ENCODE results near the gene HOXD9. TPM values are rescaled to one million over a fixed set of nuclear protein-coding genes. Genes with fewer than 3 reads are reported as not detected.
A peak's percentile ranks its signal among the peaks of the same experiment; 100 is the strongest.

Gene HOXD9
- total RNA-seq, 1 donor from 2014 or later: not detected

- H3K4me1 Mint-ChIP-seq (ENCODE audit: low read depth): peaks cover 5% of the 10 kb centered on the region
- no peak overlapping the region for H3K4me3 Mint-ChIP-seq (ENCODE audit: low read depth)
- H3K36me3 Mint-ChIP-seq (ENCODE audit: low read depth): peaks cover 4% of the 10 kb centered on the region
- H3K9me3 Mint-ChIP-seq: peaks cover 3% of the 10 kb centered on the region
- peak overlapping the region; percentile 46 for H3K27ac Mint-ChIP-seq
- H3K27me3 Mint-ChIP-seq (ENCODE audit: low read depth): peaks cover 63% of the 10 kb centered on the region
- intact Hi-C loops (cut with micrococcal nuclease): loop anchor here (2.0 kb wide), 1 partner anchor 81 kb away; no protein-coding TSS in a partner anchor
- DNase-seq (ENCODE audit: low spot score): no peak
These were observed 41.1 kb upstream of the HOXD9 start for GRCh38 chr2:176081376-176081836.

- H3K36me3 Mint-ChIP-seq (ENCODE audit: low read depth): peaks cover 4% of the 10 kb centered on the region
- intact Hi-C loops (cut with micrococcal nuclease): loop anchor here (2.0 kb wide), 2 partner anchors 15 to 81 kb away; no protein-coding TSS in a partner anchor
- H3K27ac Mint-ChIP-seq: peak overlapping the region; percentile 46
- DNase-seq (ENCODE audit: low spot score): no peak
- peaks cover 65% of the 10 kb centered on the region for H3K27me3 Mint-ChIP-seq (ENCODE audit: low read depth)
- H3K4me3 Mint-ChIP-seq (ENCODE audit: low read depth): no peak overlapping the region
- peaks cover 3% of the 10 kb centered on the region for H3K9me3 Mint-ChIP-seq
- peaks cover 5% of the 10 kb centered on the region for H3K4me1 Mint-ChIP-seq (ENCODE audit: low read depth)
These were observed 40.5 kb upstream of the HOXD9 start for GRCh38 chr2:176081837-176082524.

- Mint-ChIP-seq H3K27me3 (ENCODE audit: low read depth) (peaks cover 66% of the 10 kb centered on the region), H3K27ac (no peak overlapping the region), H3K4me1 (ENCODE audit: low read depth) (peaks cover 5% of the 10 kb centered on the region), H3K36me3 (ENCODE audit: low read depth) (peaks cover 4% of the 10 kb centered on the region), H3K4me3 (ENCODE audit: low read depth) (no peak overlapping the region), H3K9me3 (peaks cover 3% of the 10 kb centered on the region)
- intact Hi-C loops (cut with micrococcal nuclease): loop anchor here (2.0 kb wide), 1 partner anchor 14 kb away; no protein-coding TSS in a partner anchor
- no peak for DNase-seq (ENCODE audit: low spot score)
These were observed 40.0 kb upstream of the HOXD9 start for GRCh38 chr2:176082525-176082823.

- intact Hi-C loops (cut with micrococcal nuclease): loop anchor here (2.0 kb wide), 1 partner anchor 14 kb away; no protein-coding TSS in a partner anchor
- DNase-seq (ENCODE audit: low spot score): no peak
- H3K27ac Mint-ChIP-seq: peak overlapping the region; percentile 33
- H3K27me3 Mint-ChIP-seq (ENCODE audit: low read depth): peaks cover 72% of the 10 kb centered on the region
- H3K4me1 Mint-ChIP-seq (ENCODE audit: low read depth): peaks cover 5% of the 10 kb centered on the region
- peaks cover 4% of the 10 kb centered on the region for H3K36me3 Mint-ChIP-seq (ENCODE audit: low read depth)
- peaks cover 3% of the 10 kb centered on the region for H3K9me3 Mint-ChIP-seq
- no peak overlapping the region for H3K4me3 Mint-ChIP-seq (ENCODE audit: low read depth)
These were observed 39.4 kb upstream of the HOXD9 start for GRCh38 chr2:176082824-176083751.

GRCh38 chr2:176083796-176084261 lies 38.7 kb upstream of the HOXD9 start, which contains the start of gene EVX2:
Gene EVX2 (minus strand): TSS chr2:176083962. CDS start chr2:176083776, 186 bp downstream.
- no peak within 1 kb of the TSS for H3K4me3 Mint-ChIP-seq (ENCODE audit: low read depth)
- peaks cover 73% of the 10 kb centered on the region for H3K27me3 Mint-ChIP-seq (ENCODE audit: low read depth)
- intact Hi-C loops (cut with micrococcal nuclease): loop anchor here (2.0 kb wide), 1 partner anchor 13 kb away; no protein-coding TSS in a partner anchor
- H3K4me1 Mint-ChIP-seq (ENCODE audit: low read depth): peaks cover 8% of the 10 kb centered on the region
- DNase-seq (ENCODE audit: low spot score): no peak
- peaks cover 3% of the 10 kb centered on the region for H3K9me3 Mint-ChIP-seq
- H3K27ac Mint-ChIP-seq: peak within 1 kb of the TSS; percentile 33
- H3K36me3 Mint-ChIP-seq (ENCODE audit: low read depth): peaks cover 4% of the 10 kb centered on the region

GRCh38 chr2:176084611-176085119 lies 37.9 kb upstream of the HOXD9 start:
- DNase-seq (ENCODE audit: low spot score): no peak
- Mint-ChIP-seq H3K36me3 (ENCODE audit: low read depth) (no peaks in the 10 kb centered on the region), H3K27ac (peak overlapping the region; percentile 7), H3K9me3 (no peaks in the 10 kb centered on the region), H3K4me3 (ENCODE audit: low read depth) (no peak overlapping the region), H3K27me3 (ENCODE audit: low read depth) (peaks cover 73% of the 10 kb centered on the region), H3K4me1 (ENCODE audit: low read depth) (peaks cover 4% of the 10 kb centered on the region)
- intact Hi-C loops (cut with micrococcal nuclease): no loop called here

- H3K9me3 Mint-ChIP-seq: no peaks in the 10 kb centered on the region
- peaks cover 4% of the 10 kb centered on the region for H3K4me1 Mint-ChIP-seq (ENCODE audit: low read depth)
- H3K27ac Mint-ChIP-seq: peak overlapping the region; percentile 4
- no peak overlapping the region for H3K4me3 Mint-ChIP-seq (ENCODE audit: low read depth)
- H3K27me3 Mint-ChIP-seq (ENCODE audit: low read depth): peaks cover 78% of the 10 kb centered on the region
- DNase-seq (ENCODE audit: low spot score): no peak
- H3K36me3 Mint-ChIP-seq (ENCODE audit: low read depth): no peaks in the 10 kb centered on the region
- intact Hi-C loops (cut with micrococcal nuclease): no loop called here
These were observed 37.3 kb upstream of the HOXD9 start for GRCh38 chr2:176085120-176085788.

GRCh38 chr2:176085861-176086771 lies 36.4 kb upstream of the HOXD9 start:
- Mint-ChIP-seq H3K4me3 (ENCODE audit: low read depth) (no peak overlapping the region), H3K9me3 (no peaks in the 10 kb centered on the region), H3K36me3 (ENCODE audit: low read depth) (no peaks in the 10 kb centered on the region), H3K27me3 (ENCODE audit: low read depth) (peaks cover 84% of the 10 kb centered on the region), H3K4me1 (ENCODE audit: low read depth) (peaks cover 4% of the 10 kb centered on the region), H3K27ac (no peak overlapping the region)
- no peak for DNase-seq (ENCODE audit: low spot score)
- intact Hi-C loops (cut with micrococcal nuclease): no loop called here

- H3K4me3 Mint-ChIP-seq (ENCODE audit: low read depth): no peak overlapping the region
- peaks cover 7% of the 10 kb centered on the region for H3K4me1 Mint-ChIP-seq (ENCODE audit: low read depth)
- no peaks in the 10 kb centered on the region for H3K36me3 Mint-ChIP-seq (ENCODE audit: low read depth)
- no peaks in the 10 kb centered on the region for H3K9me3 Mint-ChIP-seq
- H3K27me3 Mint-ChIP-seq (ENCODE audit: low read depth): peaks cover 85% of the 10 kb centered on the region
- intact Hi-C loops (cut with micrococcal nuclease): loop anchor here (1.0 kb wide), 1 partner anchor 9 kb away; no protein-coding TSS in a partner anchor
- no peak for DNase-seq (ENCODE audit: low spot score)
- no peak overlapping the region for H3K27ac Mint-ChIP-seq
These were observed 35.0 kb upstream of the HOXD9 start for GRCh38 chr2:176087330-176088047.

GRCh38 chr2:176088048-176088936 lies 34.2 kb upstream of the HOXD9 start:
- Mint-ChIP-seq H3K27ac (no peak overlapping the region), H3K4me1 (ENCODE audit: low read depth) (peaks cover 7% of the 10 kb centered on the region), H3K9me3 (no peaks in the 10 kb centered on the region), H3K27me3 (ENCODE audit: low read depth) (peaks cover 81% of the 10 kb centered on the region), H3K36me3 (ENCODE audit: low read depth) (no peaks in the 10 kb centered on the region), H3K4me3 (ENCODE audit: low read depth) (peak overlapping the region; percentile 39)
- DNase-seq (ENCODE audit: low spot score): no peak
- intact Hi-C loops (cut with micrococcal nuclease): no loop called here

Data from activated T-helper 2 cell treated with anti-CD3 and anti-CD28 coated beads, Interferon-gamma antibody, Interleukin-2, Interleukin-4, amounts not matched to agents 10 μg/mL and 5 μg/mL and 100 μg/mL, durations not matched to agents 14 hours and 24 hours and 36 hours (primary cell).